Hypothalamus (tissue), 51 donors: ENCODE results near the gene TPPP2.

ENCODE experiments used
- DNase-seq, 51 donors: peaks; one replicate each; lab custom pipeline; 2025; lab: John Stamatoyannopoulos, UW

The TPPP2 gene

GRCh38 chr14:21016413-21017190 is 13.4 kb upstream of the TPPP2 start:
- DNase-seq = no peak

DNA sequence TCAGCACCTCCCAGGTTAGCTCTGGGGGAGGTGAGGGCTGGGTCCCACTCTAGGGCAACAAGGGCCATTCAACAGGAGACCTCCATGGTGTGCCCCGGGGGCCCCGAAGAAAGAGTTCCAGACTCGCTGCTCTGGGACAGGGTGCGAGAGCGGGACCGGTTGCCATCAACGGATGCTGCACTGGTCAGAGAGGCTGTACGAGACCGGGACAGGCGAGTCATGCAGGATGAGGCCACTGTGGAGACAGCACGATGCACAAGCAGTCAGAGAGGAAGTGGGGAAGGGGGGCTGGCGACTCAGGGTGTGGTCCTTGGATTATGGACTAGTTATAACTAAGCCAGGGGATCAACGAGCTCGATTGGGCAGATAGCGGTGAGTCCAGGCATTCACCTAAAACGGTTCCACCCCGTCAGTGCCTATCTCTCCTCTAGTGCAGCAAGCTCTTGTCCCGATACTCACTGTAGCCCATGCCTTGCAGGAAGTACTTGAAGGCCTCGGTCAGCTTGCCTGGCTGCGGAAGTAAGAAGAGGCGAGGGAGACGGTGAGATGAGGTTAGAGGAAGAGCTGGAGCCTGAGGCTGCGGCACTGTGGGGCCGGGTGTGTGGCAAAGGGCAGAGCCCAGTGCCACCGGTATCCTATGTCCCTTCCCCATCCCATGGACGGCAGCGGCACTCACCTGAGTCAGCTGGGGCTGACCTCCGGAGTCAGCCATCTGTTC is 12.3 kb upstream of the TPPP2 start:
- peak in 2 of 51 donors; percentile 17 to 18 for DNase-seq

DNA sequence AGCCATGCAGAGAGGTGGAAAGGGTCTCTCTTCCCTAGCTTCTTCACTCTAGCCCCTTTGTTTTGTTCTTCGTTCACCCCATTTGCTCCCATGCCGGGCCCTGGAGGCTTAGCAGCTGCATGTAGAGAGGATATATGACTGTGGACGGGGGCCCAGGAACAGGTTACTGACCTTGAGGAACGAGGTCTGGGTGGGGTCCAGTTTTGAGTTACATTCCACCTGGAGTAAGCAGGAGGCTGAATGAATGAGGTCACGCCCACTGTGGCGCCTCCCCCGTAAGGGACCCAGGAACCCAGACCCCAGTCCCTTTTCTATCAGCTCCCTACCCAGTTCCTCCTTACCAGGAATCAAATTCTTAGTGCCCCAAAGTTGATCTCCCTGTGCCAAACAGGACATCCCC is 11.7 kb upstream of the TPPP2 start:
- DNase-seq = no peak

DNA sequence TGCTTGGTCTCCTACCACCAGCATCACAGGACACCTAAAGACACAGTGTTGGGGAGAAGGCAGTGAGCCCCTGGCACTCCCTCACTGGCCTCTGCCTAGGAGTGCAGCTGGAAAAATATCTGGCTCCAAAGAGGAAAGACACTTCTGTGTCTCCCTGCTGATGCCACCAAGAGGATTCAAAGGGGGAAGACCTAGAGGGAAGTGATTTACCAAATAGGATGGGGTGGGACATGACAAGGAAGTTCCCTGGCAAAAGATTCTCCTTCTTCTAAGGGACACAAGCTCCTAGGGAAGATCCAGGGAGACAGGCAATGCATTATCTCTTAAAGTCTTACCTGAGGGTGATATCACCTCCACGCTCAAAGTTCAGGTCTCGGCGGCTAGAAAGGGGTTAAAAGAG is 11.2 kb upstream of the TPPP2 start:
- DNase-seq = no peak

DNA sequence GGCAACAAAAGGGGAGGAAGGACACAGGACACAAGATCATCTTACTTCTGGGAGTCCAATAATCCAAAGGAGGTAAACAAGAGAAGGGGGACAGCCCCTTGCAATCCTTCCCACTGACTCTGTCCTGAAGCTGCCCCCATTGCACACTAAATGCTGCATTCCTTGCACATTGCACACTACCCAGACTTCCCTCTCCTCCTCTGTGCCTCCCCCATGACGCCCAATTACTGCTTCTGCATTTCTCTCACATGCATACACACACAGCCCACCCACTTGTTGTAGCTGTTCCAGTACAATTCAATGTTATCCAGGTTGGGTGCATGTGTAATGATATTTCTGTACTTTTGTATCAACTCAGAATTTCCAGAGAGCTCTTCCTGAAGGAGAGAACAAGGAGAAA is 10.7 kb upstream of the TPPP2 start:
- DNase-seq = no peak

DNA sequence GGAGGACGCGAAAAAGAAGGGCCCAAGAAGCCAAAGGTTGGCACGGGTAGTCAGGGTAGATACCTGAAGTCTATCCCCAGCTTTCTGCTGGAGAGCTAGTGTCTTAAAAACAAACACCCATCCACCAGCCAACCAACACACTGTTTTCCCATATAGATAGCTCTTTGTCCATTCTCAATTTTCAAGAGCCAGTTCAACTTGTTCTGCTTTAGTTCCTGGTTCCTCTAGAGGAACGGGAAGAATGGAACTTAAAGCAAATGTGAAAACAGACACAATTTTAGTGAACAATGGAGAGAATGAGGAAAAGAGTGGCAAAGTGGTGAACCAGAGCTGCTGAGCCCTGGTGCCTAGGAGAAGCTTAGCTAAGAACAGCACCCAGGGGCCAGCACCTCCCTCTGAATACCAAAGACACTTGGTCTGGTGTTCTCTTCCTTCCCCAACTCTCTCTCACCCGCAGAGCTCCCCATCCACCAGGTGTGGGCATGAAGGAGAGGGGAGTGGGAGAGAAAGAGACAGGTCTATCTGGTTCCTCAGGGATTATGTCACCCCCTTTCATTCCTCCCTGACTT is 9.0 kb upstream of the TPPP2 start:
- DNase-seq = no peak

- peak in 1 of 51 donors; percentile 39 for DNase-seq
These were observed 7.3 kb upstream of the TPPP2 start for GRCh38 chr14:21022686-21023085.

GRCh38 chr14:21023174-21023573 is 6.8 kb upstream of the TPPP2 start:
- peak in 18 of 51 donors; percentile 14 to 53 (median 26) for DNase-seq

GRCh38 chr14:21023817-21024584 is 6.0 kb upstream of the TPPP2 start:
- DNase-seq = peak in 3 of 51 donors; percentile 21 to 43 (median 32)

- peak in 49 of 51 donors; percentile 36 to 90 (median 77) for DNase-seq
These were observed 5.2 kb upstream of the TPPP2 start, which contains the start of gene NDRG2 for GRCh38 chr14:21024585-21025370. NDRG2 (minus strand) TSS chr14:21025061; CDS start chr14:21023315, 1,746 bp downstream.

GRCh38 chr14:21025371-21026273 is 4.4 kb upstream of the TPPP2 start:
- peak; percentile 45 to 95 (median 82) for DNase-seq

GRCh38 chr14:21026274-21026987 is 3.6 kb upstream of the TPPP2 start:
- DNase-seq = peak in 49 of 51 donors; percentile 25 to 95 (median 79)

- DNase-seq = peak in 2 of 51 donors; percentile 38 to 53
These were observed 3.1 kb upstream of the TPPP2 start for GRCh38 chr14:21026988-21027315.

DNA sequence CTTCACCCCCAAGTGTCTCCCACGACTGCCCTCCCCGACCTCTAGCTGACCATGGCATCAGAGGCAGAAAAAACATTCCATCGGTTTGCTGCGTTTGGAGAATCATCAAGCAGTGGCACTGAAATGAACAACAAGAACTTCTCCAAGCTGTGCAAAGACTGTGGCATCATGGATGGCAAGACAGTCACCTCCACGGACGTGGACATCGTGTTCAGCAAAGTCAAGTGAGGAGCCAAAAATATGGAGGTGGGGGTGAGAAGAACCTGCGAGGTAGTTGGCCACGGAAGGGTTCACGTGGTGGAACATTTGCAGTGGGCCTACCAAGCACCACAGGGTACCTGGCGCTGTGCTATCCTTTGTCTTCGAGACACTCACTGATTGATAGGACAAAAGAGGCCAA is 514 bp downstream of the TPPP2 start:
- no peak for DNase-seq

GRCh38 chr14:21032326-21033132 is 2.5 kb downstream of the TPPP2 start:
- DNase-seq = peak in 3 of 51 donors; percentile 9 to 25 (median 20)

DNA sequence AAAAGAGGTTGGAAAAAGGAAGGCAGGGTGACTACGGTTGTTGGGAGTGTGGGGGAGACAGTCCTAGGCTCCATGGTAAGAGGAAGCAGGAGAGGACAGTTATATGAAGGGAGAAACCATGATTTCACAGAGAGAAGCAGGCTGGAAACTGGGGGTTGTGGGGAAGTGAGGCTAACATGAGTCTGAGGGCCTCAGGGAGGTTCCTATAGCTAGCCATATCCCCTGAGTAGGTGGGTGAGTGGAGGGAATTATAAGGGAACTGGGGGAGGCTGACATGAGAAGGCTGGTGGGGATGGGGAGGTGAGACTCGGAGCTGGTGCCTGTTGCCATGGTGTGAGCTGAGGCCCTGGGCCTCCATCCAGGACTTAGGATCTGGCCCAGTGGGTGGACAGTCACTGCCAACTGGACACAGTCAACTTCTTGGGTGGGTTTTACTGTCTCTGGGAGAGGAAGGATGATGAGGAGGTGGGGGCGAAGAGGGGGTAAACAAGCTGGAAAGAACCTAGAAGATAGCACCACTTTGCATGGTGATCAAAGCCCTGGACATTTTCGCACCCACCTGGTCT is 3.2 kb downstream of the TPPP2 start:
- DNase-seq = peak in 15 of 51 donors; percentile 10 to 59 (median 30)

DNA sequence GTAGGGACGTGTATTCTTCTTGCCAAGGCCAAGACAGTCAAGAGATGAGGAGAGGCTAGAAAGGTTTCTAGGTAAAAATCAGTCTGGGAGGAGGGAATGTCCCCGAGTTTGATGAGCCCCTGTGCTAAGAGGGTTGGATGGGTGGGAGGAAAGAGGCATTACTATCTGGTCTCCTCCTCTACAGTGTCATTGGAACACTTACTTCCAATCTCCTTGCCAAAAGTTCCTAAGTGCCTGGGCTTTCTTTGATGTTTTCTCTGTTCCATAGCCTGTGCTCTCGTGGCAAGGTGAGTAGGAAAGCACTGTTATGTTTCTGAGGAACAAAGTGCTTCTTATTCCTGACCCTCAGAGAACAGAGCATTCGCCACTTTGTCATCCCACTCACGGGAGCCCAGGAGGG is 4.7 kb downstream of the TPPP2 start, which contains the start of gene RNASE13:
Gene RNASE13 (minus strand): TSS at position 101 of the 400 bp plus-strand sequence. CDS start 519 bp downstream, outside the sequence.
- DNase-seq = no peak
